HG03103 (cell line): Measurements from ENCODE around the gene RPS16.
A peak's percentile ranks its signal among the peaks of the same experiment; 100 is the strongest.
"Not testable (repeated sequence)": the region's sequence is repeated elsewhere in the genome, so short reads cannot be mapped to it uniquely, and the experiment has no call there.

ENCODE experiments used
- ATAC-seq: cut with Tn5 transposase; IDR thresholded peaks from one replicate; pipeline ENCODE4 v1.9.1; 2021; ENCODE audit warnings: low read depth; ENCODE audit not compliant: unreplicated experiment

The RPS16 gene

DNA sequence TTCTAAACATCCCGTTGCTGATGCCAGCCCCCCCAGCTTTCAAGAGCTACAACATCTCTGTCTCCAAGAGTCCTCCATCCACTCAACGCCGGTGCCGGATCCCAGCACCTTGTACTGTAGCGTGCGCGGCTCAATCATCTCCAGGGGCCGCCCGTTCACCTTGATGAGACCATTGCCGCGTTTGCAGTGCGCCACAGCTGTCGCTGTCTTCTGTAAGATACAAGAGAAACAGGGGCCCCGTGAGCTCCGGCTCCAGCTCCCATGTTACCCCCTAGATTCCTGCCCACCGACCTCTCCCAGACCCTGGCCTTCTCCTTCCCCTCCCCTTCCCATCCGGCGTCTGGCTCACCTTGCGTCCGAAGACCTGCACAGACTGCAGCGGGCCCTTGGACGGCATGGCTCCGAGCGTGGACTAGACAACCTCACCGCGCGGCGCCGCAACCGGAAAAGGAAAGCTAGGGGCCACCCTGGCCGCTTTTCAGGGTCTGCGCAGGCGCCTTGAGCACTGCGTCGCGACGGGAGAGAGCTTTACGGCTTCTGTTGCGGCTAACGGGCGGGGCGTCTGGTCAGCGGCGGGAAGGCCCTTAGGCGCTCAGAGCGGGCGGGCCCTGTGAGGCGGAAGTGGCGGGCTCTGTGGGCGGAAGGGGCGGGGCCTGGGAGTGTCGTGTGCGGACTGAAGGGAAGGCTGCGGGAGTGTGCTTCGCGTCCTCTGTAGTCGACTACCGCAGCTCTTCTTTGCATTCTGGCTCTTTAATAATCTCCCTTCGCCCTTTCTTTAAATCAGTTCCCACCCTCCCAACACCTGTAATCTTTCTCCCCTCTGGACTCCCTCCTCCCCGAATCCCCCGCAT lies at the start of gene RPS16:
Gene RPS16, minus strand, starts transcription at position 451 of the 851 bp plus-strand sequence. Its CDS starts 54 bp downstream, at position 397.
- peak; percentile 64 for ATAC-seq

- no peak for ATAC-seq
These were observed 47.4 kb upstream of the RPS16 start for GRCh38 chr19:39483141-39483540.

- ATAC-seq = no peak
These were observed 45.9 kb upstream of the RPS16 start for GRCh38 chr19:39481676-39482075.

DNA sequence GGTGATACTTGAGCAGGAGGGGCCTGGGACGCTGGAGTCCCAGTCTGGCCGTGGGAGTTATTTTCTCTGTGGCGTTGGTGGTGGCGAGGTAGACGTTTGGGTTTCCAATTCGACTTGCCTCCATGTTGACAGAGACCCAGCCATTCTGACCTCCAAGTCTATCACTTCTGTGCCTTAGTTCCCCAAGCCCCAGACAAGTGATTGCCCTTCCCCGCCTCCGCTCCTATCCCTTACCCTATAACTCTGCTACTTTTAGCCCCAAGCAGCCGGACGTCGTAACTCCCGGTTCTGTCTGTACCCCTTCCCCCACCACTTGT lies 45.4 kb upstream of the RPS16 start:
- ATAC-seq = no peak

DNA sequence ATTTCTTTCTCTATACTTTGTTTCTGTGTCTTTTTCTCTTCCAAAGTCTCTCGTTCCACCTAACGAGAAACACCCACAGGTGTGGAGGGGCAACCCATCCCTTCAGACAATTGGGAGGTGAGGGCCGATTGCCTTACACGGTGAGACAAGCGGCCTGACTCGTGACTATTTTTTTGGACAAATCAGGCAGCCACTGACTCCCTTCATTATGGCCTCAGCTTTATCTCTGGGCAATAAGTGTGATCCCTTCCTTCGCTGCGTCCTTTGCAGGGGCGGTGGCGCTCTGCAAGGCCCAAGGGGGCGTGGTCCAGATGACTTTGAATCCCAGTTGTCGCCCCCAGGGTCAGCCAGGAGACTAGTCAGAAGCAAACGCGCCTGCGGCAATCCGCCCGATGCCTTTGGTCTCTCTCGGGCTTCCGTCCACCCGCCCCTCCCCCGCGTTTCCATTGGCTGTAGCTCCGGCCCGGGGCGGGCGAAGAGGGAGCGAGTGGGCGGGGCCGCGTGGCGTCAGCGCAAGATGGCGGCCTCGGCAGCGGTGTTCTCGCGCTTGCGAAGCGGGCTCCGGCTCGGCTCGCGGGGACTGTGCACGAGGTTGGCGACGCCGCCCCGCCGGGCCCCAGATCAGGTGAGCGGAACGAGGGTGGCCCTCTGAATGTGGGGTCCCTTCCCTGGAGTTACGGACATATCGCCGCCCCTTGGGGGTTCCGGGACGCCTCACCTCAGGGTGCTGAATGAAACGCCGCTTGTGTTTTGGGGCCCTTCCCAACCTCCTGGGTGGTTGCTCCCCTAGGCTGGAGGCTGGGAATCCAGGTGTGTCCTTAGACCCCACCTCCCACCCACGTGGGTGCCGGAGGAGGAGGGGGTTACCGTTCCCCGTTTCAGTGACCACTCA lies 44.8 kb upstream of the RPS16 start, which contains the start of gene TIMM50:
Gene TIMM50, plus strand, starts transcription at position 502 of the 892 bp plus-strand sequence. Its CDS starts 16 bp downstream, at position 518.
- ATAC-seq = peak; percentile 80

DNA sequence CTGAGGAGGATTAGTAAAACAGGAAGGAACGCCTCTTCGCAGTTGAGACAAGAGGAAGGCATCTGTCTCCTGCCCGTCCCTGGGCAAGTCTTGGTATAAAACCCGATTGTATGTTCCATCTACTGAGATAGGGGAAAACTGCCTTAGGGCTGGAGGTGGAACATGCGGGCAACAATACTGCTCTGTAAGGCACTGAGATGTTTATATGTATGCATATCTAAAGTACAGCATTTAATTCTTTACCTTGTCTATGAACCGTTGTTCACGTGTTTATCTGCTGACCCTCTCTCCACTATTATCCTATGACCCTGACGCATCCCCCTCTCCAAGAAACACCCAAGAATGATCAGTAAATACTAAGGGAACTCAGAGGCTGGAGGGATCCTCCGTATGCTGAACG lies 44.2 kb upstream of the RPS16 start:
- no peak for ATAC-seq

DNA sequence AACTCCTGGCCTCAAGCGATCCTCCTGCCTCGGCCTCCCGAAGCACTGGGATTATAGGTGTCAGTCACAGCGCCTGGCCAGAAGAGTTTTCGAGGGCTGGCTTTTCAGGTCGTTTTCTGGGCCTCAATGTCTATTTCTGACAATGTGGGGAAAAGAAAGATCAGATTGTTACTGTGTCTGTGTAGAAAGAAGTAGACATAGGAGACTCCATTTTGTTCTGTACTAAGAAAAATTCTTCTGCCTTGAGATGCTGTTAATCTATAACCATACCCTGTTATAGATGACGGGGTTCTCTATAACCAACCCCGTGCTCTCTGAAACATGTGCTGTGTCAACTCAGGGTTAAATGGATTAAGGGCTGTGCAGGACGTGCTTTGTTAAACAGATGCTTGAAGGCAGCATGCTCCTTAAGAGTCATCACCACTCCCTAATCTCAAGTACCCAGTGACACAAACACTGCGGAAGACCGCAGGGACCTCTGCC lies 43.6 kb upstream of the RPS16 start:
- ATAC-seq = not testable (repeated sequence)

DNA sequence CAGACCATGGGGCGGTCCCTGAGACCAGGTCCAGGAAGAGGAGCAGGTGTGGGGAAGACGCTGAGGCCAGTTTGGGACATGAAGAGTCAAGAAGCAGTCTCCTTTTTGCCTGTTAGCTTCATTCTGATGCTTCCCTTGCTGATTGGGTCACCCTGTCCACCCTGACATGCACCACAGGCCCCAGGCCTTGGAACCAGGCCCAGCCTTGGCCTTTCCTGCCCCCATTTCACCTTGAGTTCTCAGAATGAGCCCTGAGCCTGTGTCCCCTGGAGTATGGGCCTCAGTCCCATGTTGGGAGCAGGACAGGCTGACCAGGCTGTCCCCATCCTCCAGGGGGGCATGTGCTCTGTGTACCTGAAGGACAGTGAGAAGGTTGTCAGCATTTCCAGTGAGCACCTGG lies 40.0 kb upstream of the RPS16 start:
- ATAC-seq = no peak

DNA sequence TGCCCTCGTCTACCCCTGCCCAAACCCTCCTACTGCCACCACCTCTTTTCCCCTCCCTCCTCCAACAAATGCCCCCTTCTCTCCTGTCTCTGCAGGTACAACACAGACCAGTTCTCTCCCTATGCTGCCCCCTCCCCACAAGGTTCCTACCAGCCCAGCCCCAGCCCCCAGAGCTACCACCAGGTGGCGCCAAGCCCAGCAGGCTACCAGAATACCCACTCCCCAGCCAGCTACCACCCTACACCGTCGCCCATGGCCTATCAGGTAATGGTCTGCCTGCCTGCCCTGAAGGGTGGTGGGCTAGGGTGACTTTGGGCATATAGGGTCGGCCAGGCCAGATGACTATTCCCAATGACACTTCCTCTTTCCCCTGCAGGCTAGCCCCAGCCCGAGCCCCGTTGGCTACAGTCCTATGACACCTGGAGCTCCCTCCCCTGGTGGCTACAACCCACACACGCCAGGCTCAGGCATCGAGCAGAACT lies 38.4 kb upstream of the RPS16 start:
- no peak for ATAC-seq

DNA sequence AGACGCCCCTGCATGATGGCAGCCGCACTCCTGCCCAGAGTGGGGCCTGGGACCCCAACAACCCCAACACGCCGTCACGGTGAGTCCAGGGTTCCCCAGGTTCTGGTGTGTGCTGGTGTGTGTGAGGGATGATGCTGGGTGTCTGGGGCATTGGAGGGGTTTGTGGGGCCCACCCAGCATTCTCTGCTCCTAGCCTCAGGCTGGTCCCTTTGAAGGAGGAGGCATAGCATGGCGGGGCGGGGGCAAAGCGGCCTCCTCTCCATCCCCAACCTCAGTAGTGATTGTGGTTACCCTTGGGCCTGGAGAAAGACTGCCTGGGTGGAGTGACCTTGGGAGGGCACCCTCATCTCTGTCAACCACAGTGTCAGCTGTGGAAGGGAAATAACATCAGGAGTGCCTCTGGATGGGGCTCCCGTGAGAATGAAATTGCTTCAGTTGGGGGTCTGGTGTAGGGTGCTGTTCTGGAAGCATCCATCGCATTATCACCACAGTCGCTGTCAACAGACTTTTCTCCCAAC lies 37.8 kb upstream of the RPS16 start:
- no peak for ATAC-seq

DNA sequence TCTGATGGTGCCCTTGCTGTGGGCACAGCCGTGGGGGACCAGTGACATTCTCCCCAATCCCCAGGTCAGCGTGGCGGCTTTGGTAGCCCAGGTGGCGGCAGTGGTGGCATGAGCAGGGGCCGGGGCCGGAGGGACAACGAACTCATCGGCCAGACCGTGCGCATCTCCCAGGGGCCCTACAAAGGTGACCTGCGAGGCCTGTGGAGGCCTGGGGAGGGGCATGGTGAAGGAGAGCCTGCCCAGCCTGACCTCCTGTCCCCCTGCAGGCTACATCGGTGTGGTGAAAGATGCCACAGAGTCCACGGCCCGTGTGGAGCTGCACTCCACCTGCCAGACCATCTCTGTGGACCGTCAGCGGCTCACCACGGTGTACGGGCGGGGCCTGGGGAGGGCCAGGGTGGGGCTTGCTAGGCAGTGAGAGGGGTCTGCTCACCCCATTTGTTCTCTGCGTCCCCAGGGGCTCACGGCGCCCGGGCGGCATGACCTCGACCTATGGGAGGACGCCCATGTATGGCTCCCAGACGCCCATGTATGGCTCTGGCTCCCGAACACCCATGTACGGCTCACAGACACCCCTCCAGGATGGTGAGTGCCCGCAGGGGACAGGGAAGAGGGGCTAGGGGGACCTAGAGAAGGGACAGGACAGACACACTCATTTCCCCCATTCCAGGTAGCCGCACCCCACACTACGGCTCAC lies 37.1 kb upstream of the RPS16 start:
- ATAC-seq = no peak

GRCh38 chr19:39471756-39472536 lies 36.2 kb upstream of the RPS16 start:
- no peak for ATAC-seq

DNA sequence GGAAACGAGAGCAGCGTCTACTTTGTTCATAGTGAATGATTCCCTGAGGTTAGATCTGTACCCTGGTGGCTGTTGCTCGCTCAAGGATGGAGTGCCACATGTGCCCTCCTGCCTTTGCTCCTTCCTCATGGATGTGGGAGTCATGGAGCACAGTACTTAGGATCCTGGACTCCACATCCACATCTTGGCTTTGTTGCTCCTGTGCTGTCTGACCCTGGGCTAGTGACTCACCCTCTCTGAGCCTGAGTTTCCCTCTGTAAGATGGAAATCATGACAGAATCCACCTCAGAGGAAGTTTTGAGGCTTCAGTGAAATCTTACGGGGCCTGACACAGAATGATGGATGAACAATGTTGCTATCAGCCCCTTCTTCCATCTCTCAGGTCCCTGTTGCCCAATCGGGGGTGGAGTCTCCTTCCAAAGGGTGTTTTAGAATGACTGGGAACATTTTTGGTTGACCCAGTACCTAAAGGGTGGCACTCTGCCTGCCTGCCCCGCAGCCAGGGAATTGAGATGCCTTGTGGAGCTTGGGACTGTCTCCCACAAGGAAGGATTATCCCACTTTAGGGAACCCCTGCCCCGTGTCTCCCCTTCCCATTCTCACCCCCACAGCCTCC lies 35.1 kb upstream of the RPS16 start:
- ATAC-seq = no peak

GRCh38 chr19:39469567-39469966 lies 33.8 kb upstream of the RPS16 start:
- no peak for ATAC-seq

GRCh38 chr19:39469036-39469435 lies 33.3 kb upstream of the RPS16 start:
- no peak for ATAC-seq

DNA sequence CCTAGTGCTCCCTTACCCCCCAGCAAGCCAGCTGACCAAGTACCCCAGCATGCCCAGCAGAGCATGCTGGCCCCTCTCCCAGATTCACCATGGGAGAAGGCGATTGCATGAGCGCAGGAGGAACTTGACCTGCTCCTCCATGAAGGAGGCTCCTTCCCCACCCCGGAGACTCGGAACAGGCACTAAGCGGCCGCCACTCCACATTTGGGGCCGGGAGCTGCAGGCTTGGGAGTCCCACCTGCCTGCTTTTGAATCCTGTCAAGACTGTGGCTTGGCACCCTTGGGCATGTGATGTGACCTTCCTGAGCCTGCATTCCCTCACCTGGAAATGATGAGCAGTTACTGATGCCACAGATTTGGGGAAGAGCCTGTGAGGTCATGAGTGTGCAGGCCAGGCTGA lies 32.2 kb upstream of the RPS16 start:
- ATAC-seq = no peak

DNA sequence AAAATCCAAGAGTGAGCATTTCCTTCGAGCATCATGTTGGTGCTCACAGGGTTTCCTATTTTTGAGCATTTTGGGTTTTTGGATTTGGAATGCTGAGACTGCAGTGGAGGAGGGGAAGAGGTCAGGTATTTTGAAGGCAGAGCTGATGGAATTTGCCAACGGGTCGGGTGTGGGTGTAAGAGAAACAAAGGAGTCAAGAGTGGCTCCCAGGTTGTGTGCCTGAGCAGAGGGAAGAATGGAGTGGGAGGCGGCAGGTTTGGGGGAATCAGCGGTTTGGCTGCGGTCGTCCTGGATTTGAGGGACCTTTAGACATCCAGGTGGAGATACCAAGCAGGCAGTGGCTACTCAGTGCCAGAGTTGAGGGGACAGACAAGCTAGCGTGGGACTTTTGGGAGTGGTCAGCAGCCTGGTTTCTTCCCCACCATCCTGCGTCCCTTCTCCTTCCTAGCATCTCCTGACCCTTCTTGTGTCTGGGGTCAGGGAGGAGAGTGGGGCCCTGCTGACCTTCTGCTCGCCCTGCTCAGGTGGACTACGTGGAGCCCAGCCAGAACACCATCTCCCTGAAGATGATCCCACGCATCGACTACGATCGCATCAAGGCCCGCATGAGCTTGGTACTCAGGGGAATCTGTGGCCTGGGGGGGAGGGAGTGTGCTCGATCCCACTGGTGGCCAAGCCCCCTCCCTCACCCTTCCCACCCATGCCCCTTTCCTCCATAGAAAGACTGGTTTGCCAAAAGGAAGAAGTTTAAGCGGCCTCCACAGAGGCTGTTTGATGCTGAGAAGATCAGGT lies 30.4 kb upstream of the RPS16 start:
- no peak for ATAC-seq

GRCh38 chr19:39463403-39463802 lies 27.7 kb upstream of the RPS16 start:
- ATAC-seq = no peak
